ENCODE results near the gene PDE6B. TPM values are rescaled to one million over a fixed set of nuclear protein-coding genes. Genes with fewer than 3 reads are reported as not detected.

Gene PDE6B
- total and polyA plus RNA-seq, 2 of the 13 experiments (the other 11 are each of a cell fraction or from before 2014, with no cell fraction given): 0.38 to 0.40 TPM

DNA sequence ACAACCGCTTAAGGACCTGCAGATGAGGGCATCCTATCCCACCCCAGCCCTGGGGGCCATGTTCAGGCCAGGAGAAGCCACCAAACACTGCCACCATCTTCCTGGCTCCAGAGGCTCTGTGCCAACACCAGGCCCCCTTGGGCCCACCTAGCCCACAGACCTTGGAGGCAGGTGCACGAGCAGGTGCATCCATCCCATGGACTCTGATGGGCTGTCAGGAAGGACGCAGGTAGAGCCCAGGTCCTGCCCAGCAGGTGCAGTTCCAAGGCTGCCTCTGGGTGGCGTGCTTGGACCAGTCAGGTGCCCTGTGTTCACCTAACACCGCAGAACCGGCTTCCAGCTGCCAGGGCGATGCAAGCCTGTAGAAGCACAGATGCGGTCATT, 22.8 kb upstream of the PDE6B start (continued):
- TF ChIP-seq, protein P1, sequence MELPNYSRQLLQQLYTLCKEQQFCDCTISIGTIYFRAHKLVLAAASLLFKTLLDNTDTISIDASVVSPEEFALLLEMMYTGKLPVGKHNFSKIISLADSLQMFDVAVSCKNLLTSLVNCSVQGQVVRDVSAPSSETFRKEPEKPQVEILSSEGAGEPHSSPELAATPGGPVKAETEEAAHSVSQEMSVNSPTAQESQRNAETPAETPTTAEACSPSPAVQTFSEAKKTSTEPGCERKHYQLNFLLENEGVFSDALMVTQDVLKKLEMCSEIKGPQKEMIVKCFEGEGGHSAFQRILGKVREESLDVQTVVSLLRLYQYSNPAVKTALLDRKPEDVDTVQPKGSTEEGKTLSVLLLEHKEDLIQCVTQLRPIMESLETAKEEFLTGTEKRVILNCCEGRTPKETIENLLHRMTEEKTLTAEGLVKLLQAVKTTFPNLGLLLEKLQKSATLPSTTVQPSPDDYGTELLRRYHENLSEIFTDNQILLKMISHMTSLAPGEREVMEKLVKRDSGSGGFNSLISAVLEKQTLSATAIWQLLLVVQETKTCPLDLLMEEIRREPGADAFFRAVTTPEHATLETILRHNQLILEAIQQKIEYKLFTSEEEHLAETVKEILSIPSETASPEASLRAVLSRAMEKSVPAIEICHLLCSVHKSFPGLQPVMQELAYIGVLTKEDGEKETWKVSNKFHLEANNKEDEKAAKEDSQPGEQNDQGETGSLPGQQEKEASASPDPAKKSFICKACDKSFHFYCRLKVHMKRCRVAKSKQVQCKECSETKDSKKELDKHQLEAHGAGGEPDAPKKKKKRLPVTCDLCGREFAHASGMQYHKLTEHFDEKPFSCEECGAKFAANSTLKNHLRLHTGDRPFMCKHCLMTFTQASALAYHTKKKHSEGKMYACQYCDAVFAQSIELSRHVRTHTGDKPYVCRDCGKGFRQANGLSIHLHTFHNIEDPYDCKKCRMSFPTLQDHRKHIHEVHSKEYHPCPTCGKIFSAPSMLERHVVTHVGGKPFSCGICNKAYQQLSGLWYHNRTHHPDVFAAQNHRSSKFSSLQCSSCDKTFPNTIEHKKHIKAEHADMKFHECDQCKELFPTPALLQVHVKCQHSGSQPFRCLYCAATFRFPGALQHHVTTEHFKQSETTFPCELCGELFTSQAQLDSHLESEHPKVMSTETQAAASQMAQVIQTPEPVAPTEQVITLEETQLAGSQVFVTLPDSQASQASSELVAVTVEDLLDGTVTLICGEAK (IDR thresholded peaks at IDR 0.05): no peak
- TF ChIP-seq, protein P1 (CRISPR knock-in tag; IDR thresholded peaks at IDR 0.05): no peak
- TF ChIP-seq GATAD2A (CRISPR knock-in tag; IDR thresholded peaks at IDR 0.05) (peak; percentile 42; the same call in 1 of the 2 replicates), ZNF510 (CRISPR knock-in tag; IDR thresholded peaks at IDR 0.05; ENCODE audit: low read depth) (no peak), MEIS2 (CRISPR knock-in tag; IDR thresholded peaks at IDR 0.05) (no peak), KDM4B (CRISPR knock-in tag; IDR thresholded peaks at IDR 0.05) (no peak), KLF6 (CRISPR knock-in tag; IDR thresholded peaks at IDR 0.05) (no peak), MZF1 (CRISPR knock-in tag; IDR thresholded peaks at IDR 0.05; ENCODE audit: borderline replicate concordance) (no peak), ZNF263 (CRISPR knock-in tag; IDR thresholded peaks at IDR 0.05) (no peak), POLR2AphosphoS2 (IDR thresholded peaks at IDR 0.05; ENCODE audit: low read depth, low read length) (no peak)
- TF ChIP-seq, protein P2, sequence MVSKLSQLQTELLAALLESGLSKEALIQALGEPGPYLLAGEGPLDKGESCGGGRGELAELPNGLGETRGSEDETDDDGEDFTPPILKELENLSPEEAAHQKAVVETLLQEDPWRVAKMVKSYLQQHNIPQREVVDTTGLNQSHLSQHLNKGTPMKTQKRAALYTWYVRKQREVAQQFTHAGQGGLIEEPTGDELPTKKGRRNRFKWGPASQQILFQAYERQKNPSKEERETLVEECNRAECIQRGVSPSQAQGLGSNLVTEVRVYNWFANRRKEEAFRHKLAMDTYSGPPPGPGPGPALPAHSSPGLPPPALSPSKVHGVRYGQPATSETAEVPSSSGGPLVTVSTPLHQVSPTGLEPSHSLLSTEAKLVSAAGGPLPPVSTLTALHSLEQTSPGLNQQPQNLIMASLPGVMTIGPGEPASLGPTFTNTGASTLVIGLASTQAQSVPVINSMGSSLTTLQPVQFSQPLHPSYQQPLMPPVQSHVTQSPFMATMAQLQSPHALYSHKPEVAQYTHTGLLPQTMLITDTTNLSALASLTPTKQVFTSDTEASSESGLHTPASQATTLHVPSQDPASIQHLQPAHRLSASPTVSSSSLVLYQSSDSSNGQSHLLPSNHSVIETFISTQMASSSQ (IDR thresholded peaks at IDR 0.05; ENCODE audit: low read depth): no peak
- TF ChIP-seq, protein P2 (CRISPR knock-in tag; IDR thresholded peaks at IDR 0.05; ENCODE audit: borderline replicate concordance): peak; percentile 14; the same call in 1 of the 2 replicates
- TF ChIP-seq, protein P3, sequence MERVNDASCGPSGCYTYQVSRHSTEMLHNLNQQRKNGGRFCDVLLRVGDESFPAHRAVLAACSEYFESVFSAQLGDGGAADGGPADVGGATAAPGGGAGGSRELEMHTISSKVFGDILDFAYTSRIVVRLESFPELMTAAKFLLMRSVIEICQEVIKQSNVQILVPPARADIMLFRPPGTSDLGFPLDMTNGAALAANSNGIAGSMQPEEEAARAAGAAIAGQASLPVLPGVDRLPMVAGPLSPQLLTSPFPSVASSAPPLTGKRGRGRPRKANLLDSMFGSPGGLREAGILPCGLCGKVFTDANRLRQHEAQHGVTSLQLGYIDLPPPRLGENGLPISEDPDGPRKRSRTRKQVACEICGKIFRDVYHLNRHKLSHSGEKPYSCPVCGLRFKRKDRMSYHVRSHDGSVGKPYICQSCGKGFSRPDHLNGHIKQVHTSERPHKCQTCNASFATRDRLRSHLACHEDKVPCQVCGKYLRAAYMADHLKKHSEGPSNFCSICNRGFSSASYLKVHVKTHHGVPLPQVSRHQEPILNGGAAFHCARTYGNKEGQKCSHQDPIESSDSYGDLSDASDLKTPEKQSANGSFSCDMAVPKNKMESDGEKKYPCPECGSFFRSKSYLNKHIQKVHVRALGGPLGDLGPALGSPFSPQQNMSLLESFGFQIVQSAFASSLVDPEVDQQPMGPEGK (CRISPR knock-in tag; IDR thresholded peaks at IDR 0.05): 0 out of 2 replicates have a peak, but pooled peaks have one; percentile 26
- TF ChIP-seq, protein P4, sequence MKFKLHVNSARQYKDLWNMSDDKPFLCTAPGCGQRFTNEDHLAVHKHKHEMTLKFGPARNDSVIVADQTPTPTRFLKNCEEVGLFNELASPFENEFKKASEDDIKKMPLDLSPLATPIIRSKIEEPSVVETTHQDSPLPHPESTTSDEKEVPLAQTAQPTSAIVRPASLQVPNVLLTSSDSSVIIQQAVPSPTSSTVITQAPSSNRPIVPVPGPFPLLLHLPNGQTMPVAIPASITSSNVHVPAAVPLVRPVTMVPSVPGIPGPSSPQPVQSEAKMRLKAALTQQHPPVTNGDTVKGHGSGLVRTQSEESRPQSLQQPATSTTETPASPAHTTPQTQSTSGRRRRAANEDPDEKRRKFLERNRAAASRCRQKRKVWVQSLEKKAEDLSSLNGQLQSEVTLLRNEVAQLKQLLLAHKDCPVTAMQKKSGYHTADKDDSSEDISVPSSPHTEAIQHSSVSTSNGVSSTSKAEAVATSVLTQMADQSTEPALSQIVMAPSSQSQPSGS (CRISPR knock-in tag; IDR thresholded peaks at IDR 0.05): 0 out of 2 replicates have a peak, but pooled peaks have one; percentile 32
